Measurements from ENCODE around the gene MCM3AP.

MCM3AP gene

GRCh38 chr21:46211786-46212720, 73.4 kb downstream of the MCM3AP start:
- no peak overlapping the region for H2AFZ ChIP-seq (ENCODE audit: low read length)
- no peaks in the 10 kb centered on the region for H4K20me1 ChIP-seq (ENCODE audit: insufficient read depth, low read length)
- no peak overlapping the region for H3K4me3 ChIP-seq (ENCODE audit: low read depth, low read length, poor library complexity, severe bottlenecking)
- H3K9me2 ChIP-seq (ENCODE audit: low read depth, low read length) = no peaks in the 10 kb centered on the region
- H3K9ac ChIP-seq (ENCODE audit: low read length) = no peak overlapping the region
- peaks cover 71% of the 10 kb centered on the region for H3K36me3 ChIP-seq (ENCODE audit: insufficient read depth, low read length)
- TF ChIP-seq EZH2 (IDR thresholded peaks at IDR 0.05; ENCODE audit: borderline replicate concordance, low read length) (no peak), CTCF (IDR thresholded peaks at IDR 0.05; ENCODE audit: low read length) (no peak)
- no peaks in the 10 kb centered on the region for H3K27me3 ChIP-seq (ENCODE audit: insufficient read depth, low read length)
- no peak overlapping the region for H3K27ac ChIP-seq (ENCODE audit: low read depth, low read length, poor library complexity, severe bottlenecking)
- H3F3A ChIP-seq (ENCODE audit: insufficient read depth, low read length) = no peaks in the 10 kb centered on the region
- no peaks in the 10 kb centered on the region for H3K4me1 ChIP-seq (ENCODE audit: insufficient read depth, low read length, severe bottlenecking)
- H3K9me3 ChIP-seq (ENCODE audit: low read length) = no peaks in the 10 kb centered on the region
- no peak overlapping the region for H3K4me2 ChIP-seq (ENCODE audit: low read length)
- no peaks in the 10 kb centered on the region for H3K79me2 ChIP-seq (ENCODE audit: insufficient read depth, low read length)

GRCh38 chr21:46211376-46211775, 74.0 kb downstream of the MCM3AP start:
- H3K9me3 ChIP-seq (ENCODE audit: low read length) = no peaks in the 10 kb centered on the region
- H3K79me2 ChIP-seq (ENCODE audit: insufficient read depth, low read length) = no peaks in the 10 kb centered on the region
- TF ChIP-seq EZH2 (IDR thresholded peaks at IDR 0.05; ENCODE audit: borderline replicate concordance, low read length) (no peak), CTCF (IDR thresholded peaks at IDR 0.05; ENCODE audit: low read length) (no peak)
- no peaks in the 10 kb centered on the region for H4K20me1 ChIP-seq (ENCODE audit: insufficient read depth, low read length)
- no peak overlapping the region for H3K27ac ChIP-seq (ENCODE audit: low read depth, low read length, poor library complexity, severe bottlenecking)
- H2AFZ ChIP-seq (ENCODE audit: low read length) = no peak overlapping the region
- no peak overlapping the region for H3K9ac ChIP-seq (ENCODE audit: low read length)
- no peaks in the 10 kb centered on the region for H3K4me1 ChIP-seq (ENCODE audit: insufficient read depth, low read length, severe bottlenecking)
- H3K27me3 ChIP-seq (ENCODE audit: insufficient read depth, low read length) = no peaks in the 10 kb centered on the region
- no peaks in the 10 kb centered on the region for H3K9me2 ChIP-seq (ENCODE audit: low read depth, low read length)
- H3K4me3 ChIP-seq (ENCODE audit: low read depth, low read length, poor library complexity, severe bottlenecking) = no peak overlapping the region
- peaks cover 73% of the 10 kb centered on the region for H3K36me3 ChIP-seq (ENCODE audit: insufficient read depth, low read length)
- H3F3A ChIP-seq (ENCODE audit: insufficient read depth, low read length) = no peaks in the 10 kb centered on the region
- H3K4me2 ChIP-seq (ENCODE audit: low read length) = no peak overlapping the region

- Histone ChIP-seq H3K9me3 (ENCODE audit: low read length) (no peaks in the 10 kb centered on the region), H4K20me1 (ENCODE audit: insufficient read depth, low read length) (no peaks in the 10 kb centered on the region), H3K4me2 (ENCODE audit: low read length) (no peak overlapping the region), H3K9ac (ENCODE audit: low read length) (no peak overlapping the region), H3K27me3 (ENCODE audit: insufficient read depth, low read length) (no peaks in the 10 kb centered on the region), H2AFZ (ENCODE audit: low read length) (no peak overlapping the region), H3K4me1 (ENCODE audit: insufficient read depth, low read length, severe bottlenecking) (no peaks in the 10 kb centered on the region), H3K9me2 (ENCODE audit: low read depth, low read length) (no peaks in the 10 kb centered on the region), H3K36me3 (ENCODE audit: insufficient read depth, low read length) (peaks cover 73% of the 10 kb centered on the region), H3K27ac (ENCODE audit: low read depth, low read length, poor library complexity, severe bottlenecking) (no peak overlapping the region), H3K79me2 (ENCODE audit: insufficient read depth, low read length) (no peaks in the 10 kb centered on the region), H3K4me3 (ENCODE audit: low read depth, low read length, poor library complexity, severe bottlenecking) (no peak overlapping the region), H3F3A (ENCODE audit: insufficient read depth, low read length) (no peaks in the 10 kb centered on the region)
- no peak for TF ChIP-seq EZH2 (IDR thresholded peaks at IDR 0.05; ENCODE audit: borderline replicate concordance, low read length)
- TF ChIP-seq CTCF (IDR thresholded peaks at IDR 0.05; ENCODE audit: low read length) = no peak
Measured at GRCh38 chr21:46210378-46211136, 74.9 kb downstream of the MCM3AP start.

Data from OCI-LY1 (cell line).